ENCODE measurements around the gene SULT2A1.

Gene SULT2A1

DNA sequence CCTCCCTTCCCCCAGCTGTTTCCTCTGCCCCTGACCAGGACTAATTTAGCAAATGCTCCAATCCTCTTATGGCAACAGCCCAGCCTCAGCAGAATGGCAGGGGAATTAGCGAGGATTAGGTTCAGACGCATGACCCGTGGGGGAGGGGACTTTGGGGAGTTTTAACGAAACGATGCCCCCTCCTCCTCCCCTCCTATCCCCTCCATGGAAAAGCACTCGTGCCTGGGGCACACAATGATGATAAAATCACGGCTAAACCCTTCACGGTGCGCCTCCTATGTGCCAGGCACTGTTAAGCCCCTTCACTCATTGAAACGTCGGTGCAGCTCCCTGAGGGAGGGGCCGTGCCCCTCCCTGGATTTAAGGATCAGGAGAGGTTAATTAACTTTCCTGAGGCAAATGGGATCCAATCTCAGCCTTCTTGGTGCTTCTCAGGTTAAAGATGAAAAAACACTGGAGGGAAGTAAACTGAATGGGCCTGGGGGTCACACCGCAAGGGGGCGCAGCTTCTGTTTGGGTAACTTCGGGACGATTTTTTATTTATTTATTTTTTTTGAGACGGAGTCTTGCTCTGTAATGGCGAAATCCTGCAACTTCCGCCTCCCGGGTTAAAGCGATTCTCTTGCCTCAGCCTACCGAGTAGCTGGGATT lies 37.2 kb downstream of the SULT2A1 start:
- Histone ChIP-seq H3K9ac (no peak overlapping the region), H3K9me3 (replicated peaks in 1 of 11) (no peaks in the 10 kb centered on the region), H3K4me2 (no peak overlapping the region), H4K20me1 (no peaks in the 10 kb centered on the region; a peak in 1 of 22 replicates), H3K36me3 (no peaks in the 10 kb centered on the region), H3K4me1 (no peaks in the 10 kb centered on the region; a peak in 1 of 20 replicates), H3K27ac (no peak overlapping the region), H3K4me3 (no peak overlapping the region), H3K27me3 (no peaks in the 10 kb centered on the region; a peak in 1 of 22 replicates)
- no peak for TF ChIP-seq Cebpa-rat (IDR thresholded peaks at IDR 0.05)

DNA sequence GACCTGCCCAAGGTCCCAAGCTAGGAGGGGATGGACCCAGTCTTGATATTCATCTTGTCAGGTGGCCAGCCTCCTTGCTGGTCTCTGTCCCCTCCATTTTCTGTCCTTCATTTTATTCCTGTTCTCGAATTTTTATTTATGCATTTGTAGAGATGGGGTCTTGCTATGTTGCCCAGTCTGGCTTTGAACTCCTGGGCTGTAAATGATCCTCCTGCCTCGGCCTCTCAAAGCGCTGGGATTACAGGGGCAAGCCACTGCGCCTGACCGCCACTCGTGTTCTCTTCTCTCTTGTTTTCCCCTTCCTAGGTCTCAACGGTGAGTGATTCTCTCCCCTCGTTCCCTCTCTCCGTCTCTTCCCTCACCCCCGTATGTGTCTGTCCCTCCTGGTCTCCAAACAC lies 37.7 kb downstream of the SULT2A1 start:
- H3K4me3 ChIP-seq, result no peak overlapping the region
- peaks cover 0 to 3% (median under 1%) of the 10 kb centered on the region in 10 experiments; a peak in 4 of 20 replicates for H3K4me1 ChIP-seq
- H4K20me1 ChIP-seq, result no peaks in the 10 kb centered on the region; a peak in 1 of 22 replicates
- H3K36me3 ChIP-seq, result no peaks in the 10 kb centered on the region
- no peaks in the 10 kb centered on the region; a peak in 1 of 22 replicates for H3K27me3 ChIP-seq
- no peaks in the 10 kb centered on the region for H3K9me3 ChIP-seq (replicated peaks in 1 of 11)
- H3K27ac ChIP-seq, result no peak overlapping the region
- TF ChIP-seq Cebpa-rat (IDR thresholded peaks at IDR 0.05), result no peak
- no peak overlapping the region for H3K4me2 ChIP-seq
- H3K9ac ChIP-seq, result no peak overlapping the region

DNA sequence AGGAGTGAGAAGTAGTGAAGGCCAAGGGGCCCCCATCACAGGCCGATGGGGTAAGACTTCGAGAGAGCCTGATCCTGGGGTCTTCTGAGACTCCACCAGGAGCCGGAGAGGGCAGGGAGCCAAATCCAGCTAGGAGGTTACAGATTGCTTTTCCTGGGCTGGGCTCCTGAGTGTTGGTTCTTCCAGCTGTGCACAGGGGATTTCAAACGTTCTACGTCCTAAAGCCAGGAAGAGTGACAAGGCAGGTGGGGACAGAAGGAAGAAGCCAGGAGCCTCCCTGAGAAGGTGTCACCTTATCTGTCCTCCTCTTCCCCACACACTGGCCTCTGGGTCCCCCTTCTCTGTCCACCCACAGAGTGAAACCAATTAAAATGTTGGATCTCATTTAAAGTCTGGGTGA lies 43.2 kb downstream of the SULT2A1 start:
- TF ChIP-seq Cebpa-rat (IDR thresholded peaks at IDR 0.05), result no peak
- Histone ChIP-seq H3K27me3 (no peaks in the 10 kb centered on the region), H3K4me3 (no peak overlapping the region)

DNA sequence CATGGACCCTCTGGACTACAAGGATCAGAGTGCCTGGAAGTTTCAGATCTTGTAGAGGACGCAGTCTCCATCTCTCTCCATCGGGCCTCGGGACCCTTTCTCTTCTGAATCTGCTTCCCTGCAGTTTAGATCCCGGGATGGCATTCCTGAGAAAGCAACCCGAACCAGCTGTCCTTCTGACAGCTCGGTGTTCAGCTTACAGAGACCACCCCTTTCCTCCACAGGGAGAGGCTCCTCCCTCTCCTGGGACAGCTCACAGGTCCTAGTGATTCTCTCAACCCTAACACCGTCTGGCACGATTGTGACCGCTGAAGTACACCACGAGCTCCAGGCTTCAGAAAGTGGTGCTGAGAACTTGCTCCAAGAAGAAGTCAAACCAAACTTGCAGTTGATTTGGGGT lies 46.2 kb downstream of the SULT2A1 start:
- H4K20me1 ChIP-seq, result no peaks in the 10 kb centered on the region
- H3K27me3 ChIP-seq, result no peaks in the 10 kb centered on the region
- no peaks in the 10 kb centered on the region for H3K36me3 ChIP-seq
- H3K27ac ChIP-seq, result no peak overlapping the region
- no peaks in the 10 kb centered on the region for H3K9me3 ChIP-seq (replicated peaks in 1 of 11)
- H3K4me2 ChIP-seq, result no peak overlapping the region
- H3K4me3 ChIP-seq, result no peak overlapping the region
- peaks cover 0 to 8% (median 2%) of the 10 kb centered on the region in 10 experiments; a peak in 4 of 20 replicates for H3K4me1 ChIP-seq
- no peak overlapping the region for H3K9ac ChIP-seq
- no peak for TF ChIP-seq Cebpa-rat (IDR thresholded peaks at IDR 0.05)

More for the DNA sequence above, 43.2 kb downstream of the SULT2A1 start:
- Histone ChIP-seq H4K20me1 (no peaks in the 10 kb centered on the region), H3K9me3 (replicated peaks in 1 of 11) (no peaks in the 10 kb centered on the region), H3K4me1 (peaks cover 0 to 8% (median 2%) of the 10 kb centered on the region in 10 experiments; a peak in 4 of 20 replicates), H3K36me3 (no peaks in the 10 kb centered on the region), H3K27ac (no peak overlapping the region), H3K4me2 (peak overlapping the region in 4 of 11 experiments; percentile 5 to 30 (median 10); a peak in 2 of 22 replicates), H3K9ac (no peak overlapping the region)

DNA sequence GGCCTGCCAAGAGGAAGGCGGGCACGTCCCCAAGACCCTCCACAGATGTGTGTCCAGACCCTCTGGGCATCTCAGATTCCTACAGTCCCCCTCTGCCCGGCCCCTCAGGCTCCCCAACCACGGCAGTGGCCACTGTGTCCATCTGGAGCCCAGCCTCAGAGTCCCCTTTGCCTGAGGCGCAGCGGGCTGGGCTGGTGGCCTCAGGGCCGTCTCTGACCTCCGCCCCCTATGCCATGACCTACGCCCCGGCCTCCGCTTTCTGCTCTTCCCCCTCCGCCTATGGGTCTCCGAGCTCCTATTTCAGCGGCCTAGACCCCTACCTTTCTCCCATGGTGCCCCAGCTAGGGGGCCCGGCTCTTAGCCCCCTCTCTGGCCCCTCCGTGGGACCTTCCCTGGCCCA lies 46.7 kb downstream of the SULT2A1 start:
- Histone ChIP-seq H3K9me3 (replicated peaks in 1 of 11) (no peaks in the 10 kb centered on the region), H3K27me3 (no peaks in the 10 kb centered on the region), H3K4me3 (no peak overlapping the region), H3K27ac (no peak overlapping the region), H3K4me1 (peaks cover 0 to 8% (median 2%) of the 10 kb centered on the region in 10 experiments; a peak in 4 of 20 replicates), H3K9ac (no peak overlapping the region), H3K36me3 (no peaks in the 10 kb centered on the region), H3K4me2 (no peak overlapping the region), H4K20me1 (no peaks in the 10 kb centered on the region)
- TF ChIP-seq Cebpa-rat (IDR thresholded peaks at IDR 0.05), result no peak

DNA sequence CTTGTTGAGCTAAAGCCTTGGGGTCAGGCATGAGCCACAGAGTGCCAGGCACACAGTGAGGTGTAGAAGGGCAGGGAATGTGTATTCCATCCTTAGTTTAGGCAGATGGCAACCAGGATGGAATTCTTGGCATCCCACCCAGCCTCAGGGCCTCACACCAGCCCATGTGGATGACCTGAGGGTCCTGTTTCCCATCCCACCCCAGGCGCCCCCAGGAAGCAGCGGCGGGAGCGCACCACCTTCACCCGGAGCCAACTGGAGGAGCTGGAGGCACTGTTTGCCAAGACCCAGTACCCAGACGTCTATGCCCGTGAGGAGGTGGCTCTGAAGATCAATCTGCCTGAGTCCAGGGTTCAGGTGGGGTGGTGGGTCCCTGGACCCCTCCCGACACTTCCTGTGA lies 50.1 kb downstream of the SULT2A1 start:
- H4K20me1 ChIP-seq, result no peaks in the 10 kb centered on the region
- H3K9ac ChIP-seq, result no peak overlapping the region
- H3K4me2 ChIP-seq, result no peak overlapping the region
- no peak for TF ChIP-seq Cebpa-rat (IDR thresholded peaks at IDR 0.05)
- H3K4me1 ChIP-seq, result no peaks in the 10 kb centered on the region
- no peaks in the 10 kb centered on the region for H3K9me3 ChIP-seq (replicated peaks in 1 of 11)
- no peaks in the 10 kb centered on the region for H3K36me3 ChIP-seq
- H3K27ac ChIP-seq, result no peak overlapping the region
- no peak overlapping the region for H3K4me3 ChIP-seq
- no peaks in the 10 kb centered on the region for H3K27me3 ChIP-seq

GRCh38 chr19:47832723-47833122 lies 53.4 kb downstream of the SULT2A1 start:
- Histone ChIP-seq H3K36me3 (no peaks in the 10 kb centered on the region), H4K20me1 (no peaks in the 10 kb centered on the region), H3K9ac (no peak overlapping the region), H3K9me3 (replicated peaks in 1 of 11) (no peaks in the 10 kb centered on the region), H3K4me2 (no peak overlapping the region), H3K27me3 (no peaks in the 10 kb centered on the region), H3K4me1 (no peaks in the 10 kb centered on the region), H3K4me3 (no peak overlapping the region), H3K27ac (no peak overlapping the region)
- no peak for TF ChIP-seq Cebpa-rat (IDR thresholded peaks at IDR 0.05)

GRCh38 chr19:47826800-47827199 lies 59.3 kb downstream of the SULT2A1 start:
- no peak overlapping the region for H3K4me3 ChIP-seq
- no peak overlapping the region for H3K9ac ChIP-seq
- H3K4me1 ChIP-seq, result no peaks in the 10 kb centered on the region
- no peak for TF ChIP-seq Cebpa-rat (IDR thresholded peaks at IDR 0.05)
- H3K4me2 ChIP-seq, result no peak overlapping the region
- H3K9me3 ChIP-seq (replicated peaks in 1 of 11), result 0 out of 22 replicates have a peak, but pooled peaks cover 0 to 5% (median 0%) of the 10 kb centered on the region in 11 experiments
- no peaks in the 10 kb centered on the region for H3K27me3 ChIP-seq
- no peaks in the 10 kb centered on the region for H3K36me3 ChIP-seq
- H3K27ac ChIP-seq, result no peak overlapping the region
- H4K20me1 ChIP-seq, result 0 out of 22 replicates have a peak, but pooled peaks cover 0 to 7% (median 0%) of the 10 kb centered on the region in 11 experiments

- H3K4me2 ChIP-seq, result no peak overlapping the region
- no peak for TF ChIP-seq Cebpa-rat (IDR thresholded peaks at IDR 0.05)
- 0 out of 22 replicates have a peak, but pooled peaks cover 0 to 7% (median 0%) of the 10 kb centered on the region in 11 experiments for H4K20me1 ChIP-seq
- H3K36me3 ChIP-seq, result no peaks in the 10 kb centered on the region
- 0 out of 22 replicates have a peak, but pooled peaks cover 0 to 5% (median 0%) of the 10 kb centered on the region in 11 experiments for H3K9me3 ChIP-seq (replicated peaks in 1 of 11)
- H3K4me1 ChIP-seq, result peaks cover 0 to 11% (median 2%) of the 10 kb centered on the region in 10 experiments; a peak in 3 of 20 replicates
- peaks cover 7 to 23% (median 16%) of the 10 kb centered on the region in 11 experiments for H3K27me3 ChIP-seq
- no peak overlapping the region for H3K4me3 ChIP-seq
- no peak overlapping the region for H3K27ac ChIP-seq
- no peak overlapping the region for H3K9ac ChIP-seq
These were observed 61.7 kb downstream of the SULT2A1 start for GRCh38 chr19:47824396-47824795.
